GM21390 (cell line): ENCODE results near the gene TMEM154.
"Not testable (repeated sequence)": the region's sequence is repeated elsewhere in the genome, so short reads cannot be mapped to it uniquely, and the experiment has no call there.

Experiments
- ATAC-seq: cut with Tn5 transposase; IDR thresholded peaks from one replicate; pipeline ENCODE4 v1.9.1; 2021; ENCODE audit not compliant: unreplicated experiment

Gene TMEM154

DNA sequence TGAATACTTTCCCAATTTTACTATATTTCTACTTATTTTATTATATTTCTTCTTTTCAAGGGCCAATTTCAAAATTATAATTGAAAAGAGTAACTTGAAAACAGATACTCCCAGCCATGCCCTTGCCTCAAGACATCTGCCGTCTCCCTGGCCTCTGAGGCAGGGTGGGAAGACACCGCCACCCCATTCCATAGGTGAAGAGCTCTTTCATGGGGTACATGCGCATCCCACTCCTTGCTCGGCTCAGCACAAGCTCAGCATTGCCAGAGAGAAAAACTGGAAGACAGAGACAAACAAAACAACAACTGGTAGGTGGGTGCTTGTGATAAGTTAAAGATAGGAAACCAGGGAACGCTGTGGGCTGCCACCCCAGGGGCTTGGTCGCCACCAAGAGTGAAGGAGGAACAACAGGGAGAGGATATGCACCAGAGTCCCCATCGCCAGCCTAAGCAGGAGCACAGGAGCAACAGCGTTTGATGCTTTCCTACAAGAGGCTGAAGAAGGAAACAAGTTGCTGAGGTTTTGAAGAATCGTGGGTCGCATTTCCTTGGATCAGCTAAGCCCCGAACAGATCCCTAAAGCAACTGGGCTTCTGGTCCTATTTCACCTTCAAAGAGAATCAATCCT lies 11.3 kb downstream of the TMEM154 start:
- no peak for ATAC-seq

DNA sequence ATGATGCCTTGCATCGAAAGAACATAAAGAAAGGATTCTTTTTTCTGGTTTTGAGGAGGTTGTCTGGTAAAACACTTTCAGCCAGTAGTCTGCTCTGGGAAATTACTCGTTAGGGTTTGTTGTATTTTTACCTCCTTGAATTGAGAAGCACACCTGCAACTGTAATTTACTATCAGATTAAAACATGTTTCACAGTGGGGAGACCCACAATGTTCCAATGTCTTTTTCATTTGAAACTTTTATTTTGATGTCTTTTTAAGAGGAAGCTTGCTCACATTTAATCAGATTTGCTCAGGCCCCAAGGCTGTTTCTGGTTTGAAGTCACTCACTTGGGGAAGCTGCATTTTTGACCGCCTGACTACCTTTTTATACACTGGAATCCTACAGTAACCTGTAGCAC lies 12.0 kb downstream of the TMEM154 start:
- no peak for ATAC-seq

- no peak for ATAC-seq
These were observed 12.9 kb downstream of the TMEM154 start for GRCh38 chr4:152666946-152667345.

GRCh38 chr4:152665691-152666395 lies 14.0 kb downstream of the TMEM154 start:
- ATAC-seq: no peak

DNA sequence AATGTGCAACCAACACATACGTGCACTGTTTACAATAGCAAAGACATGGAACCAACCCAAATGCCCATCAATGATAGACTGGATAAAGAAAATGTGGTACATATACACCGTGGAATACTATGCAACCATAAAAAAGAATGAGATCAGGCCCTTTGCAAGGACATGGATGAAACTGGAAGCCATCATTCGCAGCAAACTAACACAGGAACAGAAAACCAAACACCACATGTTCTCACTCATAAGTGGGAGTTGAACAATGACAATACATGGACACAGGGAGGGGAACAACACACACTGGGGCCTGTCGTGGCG lies 15.8 kb downstream of the TMEM154 start:
- not testable (repeated sequence) for ATAC-seq

- peak; percentile 54 for ATAC-seq
These were observed 16.4 kb downstream of the TMEM154 start for GRCh38 chr4:152663203-152664066.

DNA sequence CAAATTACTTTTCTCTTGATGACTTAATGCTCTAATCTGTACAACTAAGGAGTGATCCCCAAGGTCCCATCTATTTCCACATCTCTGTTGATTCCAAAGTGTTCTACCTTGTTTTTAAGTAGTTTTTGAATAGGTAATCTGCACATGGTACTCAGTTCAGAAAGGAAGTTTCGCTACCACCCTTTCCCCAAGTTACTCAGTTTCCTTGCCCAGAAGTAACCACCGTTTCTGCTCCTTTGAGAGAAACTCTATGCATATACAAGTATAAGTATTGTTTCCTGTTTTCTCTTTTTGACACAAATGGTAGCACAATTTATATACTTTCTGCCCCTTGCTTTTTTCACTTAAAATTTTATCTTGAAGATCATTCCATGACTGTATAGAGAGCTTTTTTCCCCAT lies 18.1 kb downstream of the TMEM154 start:
- ATAC-seq: no peak

- ATAC-seq: no peak
These were observed 19.3 kb downstream of the TMEM154 start for GRCh38 chr4:152660526-152660925.

GRCh38 chr4:152659806-152660205 lies 20.0 kb downstream of the TMEM154 start:
- no peak for ATAC-seq

DNA sequence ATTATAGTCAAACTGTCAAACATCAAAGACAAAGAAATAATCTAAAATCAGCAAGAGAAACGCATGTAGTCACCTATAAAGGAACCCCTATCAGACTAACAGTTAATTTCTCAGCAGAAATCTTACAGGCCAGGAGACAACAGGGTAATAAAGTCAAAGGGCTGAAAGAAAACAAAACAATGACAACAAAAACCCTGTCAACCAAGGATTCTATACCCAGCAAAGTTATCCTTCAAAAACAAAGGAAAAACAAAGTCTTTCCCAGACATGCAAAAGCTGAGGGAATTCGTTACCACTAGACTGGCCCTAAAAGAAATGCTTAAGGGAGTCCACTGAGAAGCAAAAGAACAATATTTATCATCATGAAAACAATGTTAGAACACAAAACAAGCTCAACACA lies 22.1 kb downstream of the TMEM154 start:
- no peak for ATAC-seq

- no peak for ATAC-seq
These were observed 24.3 kb downstream of the TMEM154 start for GRCh38 chr4:152655272-152656129.

DNA sequence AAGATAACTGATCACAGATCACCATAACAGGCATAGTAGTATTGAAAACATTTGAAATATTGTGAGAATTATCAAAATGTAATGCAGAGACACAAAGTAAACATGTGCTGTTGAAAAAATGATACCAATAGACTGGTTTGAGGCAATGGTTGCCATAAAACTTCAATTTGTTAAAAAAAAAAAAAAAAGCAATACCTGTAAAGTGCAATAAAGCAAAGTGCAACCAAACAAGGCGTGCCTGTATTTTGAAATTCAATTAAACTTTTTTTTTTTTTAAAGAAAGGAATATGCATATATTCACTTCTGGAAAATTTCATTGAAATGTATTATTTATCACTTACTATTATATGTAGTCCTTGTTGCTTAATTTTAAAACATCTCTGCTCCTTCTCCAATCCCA lies 27.7 kb downstream of the TMEM154 start:
- no peak for ATAC-seq

- no peak for ATAC-seq
These were observed 28.2 kb downstream of the TMEM154 start for GRCh38 chr4:152651473-152652060.

- ATAC-seq: no peak
These were observed 33.6 kb downstream of the TMEM154 start for GRCh38 chr4:152646221-152646620.

DNA sequence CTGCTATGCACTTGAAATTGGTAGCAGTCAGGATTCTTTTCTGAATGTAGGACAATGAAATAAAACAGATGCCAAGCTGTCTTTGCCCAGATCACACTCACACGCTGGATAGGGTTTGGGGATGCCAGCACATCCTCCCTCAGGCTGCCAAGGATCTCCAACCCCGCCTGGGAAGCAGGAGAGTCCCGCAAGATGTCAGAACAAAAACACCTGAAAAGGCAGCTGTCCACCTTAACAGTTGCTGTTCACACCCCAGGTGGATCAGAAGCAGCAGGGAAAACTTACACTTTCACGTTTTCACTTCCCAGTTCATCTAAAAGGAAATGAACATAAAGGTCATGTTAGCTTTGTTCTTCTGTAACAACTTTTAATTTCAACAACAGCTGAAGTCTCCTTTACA lies 35.7 kb downstream of the TMEM154 start:
- ATAC-seq: no peak

- ATAC-seq: peak; percentile 90
These were observed 36.4 kb downstream of the TMEM154 start for GRCh38 chr4:152643153-152644035.

GRCh38 chr4:152640058-152640921 lies 39.5 kb downstream of the TMEM154 start:
- ATAC-seq: no peak

- no peak for ATAC-seq
These were observed 43.9 kb downstream of the TMEM154 start for GRCh38 chr4:152635851-152636250.
